Measurements from ENCODE around the gene CEP85.

GRCh38 chr1:26184883-26185282 lies 49.1 kb upstream of the CEP85 start:
- TF ChIP-seq CTCF (IDR thresholded peaks at IDR 0.05; ENCODE audit: insufficient read depth, low read depth, low read length) (no peak), EZH2 (IDR thresholded peaks at IDR 0.05; ENCODE audit: insufficient read depth, low read length) (no peak)
